Esophagus squamous epithelium (tissue), 4 donors: ENCODE data around the gene IDUA.

ENCODE experiments used
- POLR2A ChIP-seq, 4 donors: fragments of 450-650 bp; IDR thresholded peaks; one replicate each; pipeline ENCODE4 v1.6.1; 2017; ENCODE audit warnings: antibody characterized with exemption in 4 of 4, mild to moderate bottlenecking in 4 of 4, moderate library complexity in 3 of 4
- TF ChIP-seq, protein P1 (sequence below), 6 experiments: fragments of 450-650 bp in 4 of 6; fragments of 200-600 bp in 2 of 6; sonication (generic) in 2 of 6; IDR thresholded peaks; one replicate each; pipeline ENCODE4 v1.5.1; 2016 to 2019; ENCODE audit warnings: antibody characterized with exemption in 6 of 6, mild to moderate bottlenecking in 4 of 6, moderate library complexity in 4 of 6

DNA sequence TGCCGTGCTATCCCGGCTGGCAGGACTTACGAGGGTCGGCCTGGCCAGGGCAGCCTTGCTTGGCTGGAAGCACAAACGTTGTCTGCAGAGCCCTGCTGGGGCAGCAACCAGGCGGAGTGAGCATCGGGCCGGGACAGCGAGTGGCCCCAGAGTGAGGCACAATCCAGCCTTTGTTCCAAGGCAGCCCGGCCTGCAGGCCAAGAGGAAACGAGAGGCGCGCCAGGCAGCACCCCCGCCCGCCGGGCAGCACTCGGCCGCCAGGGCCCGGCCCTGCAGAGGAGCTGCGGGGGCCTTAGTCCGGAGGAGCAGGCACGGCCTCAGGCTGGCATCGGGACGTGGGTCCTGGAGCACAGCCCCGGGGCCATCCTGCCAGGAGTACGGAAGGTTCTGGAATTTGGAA is 48.7 kb downstream of the IDUA start:
- no peak for TF ChIP-seq POLR2A (IDR thresholded peaks at IDR 0.05)
- TF ChIP-seq, protein P1, sequence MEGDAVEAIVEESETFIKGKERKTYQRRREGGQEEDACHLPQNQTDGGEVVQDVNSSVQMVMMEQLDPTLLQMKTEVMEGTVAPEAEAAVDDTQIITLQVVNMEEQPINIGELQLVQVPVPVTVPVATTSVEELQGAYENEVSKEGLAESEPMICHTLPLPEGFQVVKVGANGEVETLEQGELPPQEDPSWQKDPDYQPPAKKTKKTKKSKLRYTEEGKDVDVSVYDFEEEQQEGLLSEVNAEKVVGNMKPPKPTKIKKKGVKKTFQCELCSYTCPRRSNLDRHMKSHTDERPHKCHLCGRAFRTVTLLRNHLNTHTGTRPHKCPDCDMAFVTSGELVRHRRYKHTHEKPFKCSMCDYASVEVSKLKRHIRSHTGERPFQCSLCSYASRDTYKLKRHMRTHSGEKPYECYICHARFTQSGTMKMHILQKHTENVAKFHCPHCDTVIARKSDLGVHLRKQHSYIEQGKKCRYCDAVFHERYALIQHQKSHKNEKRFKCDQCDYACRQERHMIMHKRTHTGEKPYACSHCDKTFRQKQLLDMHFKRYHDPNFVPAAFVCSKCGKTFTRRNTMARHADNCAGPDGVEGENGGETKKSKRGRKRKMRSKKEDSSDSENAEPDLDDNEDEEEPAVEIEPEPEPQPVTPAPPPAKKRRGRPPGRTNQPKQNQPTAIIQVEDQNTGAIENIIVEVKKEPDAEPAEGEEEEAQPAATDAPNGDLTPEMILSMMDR (IDR thresholded peaks at IDR 0.05): no peak
